NT2/D1 (cell line): ENCODE measurements around the gene NAV2.

Experiments
- DNase-seq: peaks from one replicate; pipeline ENCODE4 v3.0.0-alpha.2; 2011; ENCODE audit warnings: low read depth, low spot score
- H3K27me3 ChIP-seq: 2 replicates; pipeline ENCODE4 v1.6.0; 2011; ENCODE audit warnings: mild to moderate bottlenecking; ENCODE audit not compliant: insufficient read length, insufficient read depth
- H3K36me3 ChIP-seq: 2 replicates; pipeline ENCODE4 v1.6.1; 2011; ENCODE audit warnings: mild to moderate bottlenecking, low read length, mixed read lengths; ENCODE audit not compliant: insufficient read depth, insufficient read length
- H3K4me1 ChIP-seq: 2 replicates; pipeline ENCODE4 v1.5.1; 2011; ENCODE audit not compliant: insufficient read depth, insufficient read length
- H3K4me3 ChIP-seq: 2 replicates; pipeline ENCODE4 v1.5.1; 2011; ENCODE audit warnings: low read depth; ENCODE audit not compliant: insufficient read length
- H3K9ac ChIP-seq: 2 replicates; pipeline ENCODE4 v1.6.0; 2011; ENCODE audit warnings: low read depth; ENCODE audit not compliant: insufficient read length
- H3K9me3 ChIP-seq: 2 replicates; pipeline ENCODE4 v1.5.1; 2011; ENCODE audit warnings: mild to moderate bottlenecking, low read length; ENCODE audit not compliant: insufficient read depth
- SUZ12 ChIP-seq: IDR thresholded peaks from 2 replicates; pipeline ENCODE4 v1.6.1; 2011; ENCODE audit not compliant: insufficient read length, insufficient read depth; ENCODE audit errors: extremely low read depth
- YY1 ChIP-seq: IDR thresholded peaks from 2 replicates; pipeline ENCODE4 v1.6.1; 2011; ENCODE audit not compliant: insufficient read length, insufficient read depth
- ZNF274 ChIP-seq: IDR thresholded peaks from 2 replicates; pipeline ENCODE4 v1.6.1; 2011; ENCODE audit warnings: mild to moderate bottlenecking, low read depth, low read length

Gene NAV2

GRCh38 chr11:20015101-20015500 is 302.5 kb downstream of the NAV2 start:
- peaks cover 2% of the 10 kb centered on the region for H3K4me1 ChIP-seq
- DNase-seq: no peak
- H3K9me3 ChIP-seq: no peaks in the 10 kb centered on the region
- H3K36me3 ChIP-seq: no peaks in the 10 kb centered on the region
- no peak overlapping the region for H3K9ac ChIP-seq
- TF ChIP-seq ZNF274: no peak
- TF ChIP-seq SUZ12: no peak
- no peak overlapping the region for H3K4me3 ChIP-seq
- no peaks in the 10 kb centered on the region for H3K27me3 ChIP-seq

GRCh38 chr11:20015529-20016427 is 303.1 kb downstream of the NAV2 start:
- Histone ChIP-seq H3K4me3 (no peak overlapping the region), H3K36me3 (no peaks in the 10 kb centered on the region), H3K4me1 (peaks cover 2% of the 10 kb centered on the region), H3K9me3 (no peaks in the 10 kb centered on the region), H3K27me3 (no peaks in the 10 kb centered on the region), H3K9ac (no peak overlapping the region)
- TF ChIP-seq YY1 (no peak), ZNF274 (no peak), SUZ12 (no peak)
- no peak for DNase-seq

GRCh38 chr11:20016526-20016925 is 303.9 kb downstream of the NAV2 start:
- Histone ChIP-seq H3K27me3 (no peaks in the 10 kb centered on the region), H3K4me1 (peaks cover 2% of the 10 kb centered on the region), H3K9ac (no peak overlapping the region), H3K36me3 (no peaks in the 10 kb centered on the region), H3K4me3 (no peak overlapping the region), H3K9me3 (no peaks in the 10 kb centered on the region)
- TF ChIP-seq SUZ12 (no peak), YY1 (no peak), ZNF274 (no peak)
- no peak for DNase-seq

DNA sequence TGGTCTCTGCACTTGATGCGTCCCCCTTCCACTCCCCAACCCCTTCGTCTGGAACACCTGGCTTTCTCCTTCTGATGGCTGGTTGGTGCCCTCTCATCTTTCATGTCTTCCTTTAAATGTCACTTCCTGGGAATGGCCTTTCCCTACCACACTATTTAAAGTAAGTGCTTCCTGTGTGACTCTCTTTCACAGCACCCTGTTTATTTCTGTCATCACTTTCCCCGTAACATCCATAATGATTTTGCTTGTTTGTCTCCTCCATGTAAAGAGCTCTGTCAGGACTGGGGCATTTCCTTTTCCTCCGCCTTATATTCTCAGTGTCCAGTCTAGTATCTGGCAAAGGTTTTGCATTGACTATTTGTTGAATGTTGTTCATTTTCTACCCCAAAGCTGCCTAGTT is 304.7 kb downstream of the NAV2 start:
- Histone ChIP-seq H3K4me3 (no peak overlapping the region), H3K9me3 (no peaks in the 10 kb centered on the region), H3K4me1 (peaks cover 3% of the 10 kb centered on the region), H3K36me3 (no peaks in the 10 kb centered on the region), H3K9ac (no peak overlapping the region), H3K27me3 (no peaks in the 10 kb centered on the region)
- TF ChIP-seq SUZ12: no peak
- no peak for TF ChIP-seq YY1
- no peak for TF ChIP-seq ZNF274
- no peak for DNase-seq

GRCh38 chr11:20020198-20020597 is 307.6 kb downstream of the NAV2 start:
- DNase-seq: no peak
- Histone ChIP-seq H3K4me3 (no peak overlapping the region), H3K27me3 (no peaks in the 10 kb centered on the region), H3K9me3 (no peaks in the 10 kb centered on the region), H3K4me1 (peaks cover 2% of the 10 kb centered on the region), H3K36me3 (no peaks in the 10 kb centered on the region), H3K9ac (no peak overlapping the region)
- TF ChIP-seq ZNF274 (no peak), YY1 (no peak), SUZ12 (no peak)

GRCh38 chr11:20020716-20021115 is 308.1 kb downstream of the NAV2 start:
- H3K36me3 ChIP-seq: no peaks in the 10 kb centered on the region
- no peak overlapping the region for H3K9ac ChIP-seq
- TF ChIP-seq ZNF274 (no peak), YY1 (no peak), SUZ12 (no peak)
- H3K27me3 ChIP-seq: no peaks in the 10 kb centered on the region
- no peak overlapping the region for H3K4me3 ChIP-seq
- no peaks in the 10 kb centered on the region for H3K9me3 ChIP-seq
- no peak for DNase-seq
- H3K4me1 ChIP-seq: peaks cover 2% of the 10 kb centered on the region

DNA sequence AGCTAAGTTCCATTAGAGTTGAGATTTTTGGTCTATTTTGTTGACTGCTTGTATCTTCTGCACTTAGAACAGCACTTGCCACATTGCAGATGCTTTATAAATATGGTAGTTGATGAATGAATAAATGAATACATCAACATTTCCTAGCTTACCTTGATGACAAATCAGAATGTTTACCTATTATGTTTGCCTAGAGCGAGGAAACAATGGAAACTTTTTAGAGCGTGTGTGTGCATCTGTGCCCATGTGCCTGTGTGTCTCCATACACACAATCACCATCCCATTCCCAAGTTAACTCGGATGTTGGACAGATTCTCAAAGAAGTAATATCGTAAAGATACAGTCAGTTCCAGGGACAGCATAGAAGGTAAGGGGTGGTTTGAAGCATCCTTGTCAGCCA is 308.6 kb downstream of the NAV2 start:
- H3K9me3 ChIP-seq: no peaks in the 10 kb centered on the region
- H3K9ac ChIP-seq: no peak overlapping the region
- no peak overlapping the region for H3K4me3 ChIP-seq
- no peak for TF ChIP-seq YY1
- no peak for TF ChIP-seq ZNF274
- no peak for TF ChIP-seq SUZ12
- H3K27me3 ChIP-seq: no peaks in the 10 kb centered on the region
- DNase-seq: no peak
- H3K4me1 ChIP-seq: peaks cover 2% of the 10 kb centered on the region
- H3K36me3 ChIP-seq: no peaks in the 10 kb centered on the region
